OCI-M1 (cell line): ENCODE measurements around the gene PARD6B.
A peak's percentile ranks its signal among the peaks of the same experiment; 100 is the strongest.

Experiments used
- DNase-seq: peaks from one replicate; lab custom pipeline; 2025; lab: John Stamatoyannopoulos, UW

Gene PARD6B

GRCh38 chr20:50724112-50724725, 7.2 kb upstream of the PARD6B start:
- DNase-seq: no peak

DNA sequence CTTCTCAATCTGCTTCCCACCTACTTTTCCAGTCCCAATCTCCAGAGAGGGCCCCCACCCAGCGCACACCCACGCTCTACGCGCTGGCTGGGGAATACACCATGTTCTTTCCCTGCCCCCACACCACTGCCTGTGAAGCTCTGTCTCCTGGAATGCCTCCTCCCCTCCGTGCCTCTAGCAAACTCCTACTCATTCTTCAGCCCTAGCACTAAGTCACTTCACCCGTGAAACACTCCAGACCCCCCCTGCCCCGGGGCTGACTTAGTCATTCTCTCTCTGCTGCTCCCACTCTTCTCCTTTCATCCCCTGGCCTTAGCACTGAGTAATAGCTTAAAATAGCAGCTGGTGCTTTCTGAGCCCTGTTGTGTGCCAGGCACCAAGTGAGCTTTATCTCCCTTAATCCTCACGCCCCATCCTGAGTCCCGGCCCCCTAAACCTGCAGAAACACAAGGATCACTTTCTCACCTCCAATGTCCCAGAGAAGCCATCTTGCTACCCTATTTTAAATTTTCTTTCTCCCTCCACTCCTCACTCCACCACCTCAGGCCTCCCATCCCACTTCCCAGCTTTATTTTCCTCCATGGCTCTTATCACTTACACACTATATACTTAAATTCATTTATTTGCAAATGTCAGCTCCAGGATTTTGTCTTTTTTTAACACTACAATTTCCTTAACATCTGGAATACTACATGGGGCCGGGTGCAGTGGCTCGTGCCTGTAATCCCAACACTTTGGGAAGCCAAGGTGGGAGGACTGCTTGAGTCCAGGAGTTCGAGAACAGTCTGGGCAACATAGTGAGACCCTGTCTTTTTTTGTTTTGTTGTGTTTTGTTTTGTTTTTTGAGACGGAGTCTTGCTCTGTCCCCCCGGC, 6.3 kb upstream of the PARD6B start:
- no peak for DNase-seq

- no peak for DNase-seq
Observed at GRCh38 chr20:50725724-50726005, 5.7 kb upstream of the PARD6B start.

GRCh38 chr20:50726955-50727791, 4.2 kb upstream of the PARD6B start:
- DNase-seq: no peak

GRCh38 chr20:50727792-50728485, 3.4 kb upstream of the PARD6B start:
- no peak for DNase-seq

- no peak for DNase-seq
Observed at GRCh38 chr20:50728486-50728980, 2.8 kb upstream of the PARD6B start.

DNA sequence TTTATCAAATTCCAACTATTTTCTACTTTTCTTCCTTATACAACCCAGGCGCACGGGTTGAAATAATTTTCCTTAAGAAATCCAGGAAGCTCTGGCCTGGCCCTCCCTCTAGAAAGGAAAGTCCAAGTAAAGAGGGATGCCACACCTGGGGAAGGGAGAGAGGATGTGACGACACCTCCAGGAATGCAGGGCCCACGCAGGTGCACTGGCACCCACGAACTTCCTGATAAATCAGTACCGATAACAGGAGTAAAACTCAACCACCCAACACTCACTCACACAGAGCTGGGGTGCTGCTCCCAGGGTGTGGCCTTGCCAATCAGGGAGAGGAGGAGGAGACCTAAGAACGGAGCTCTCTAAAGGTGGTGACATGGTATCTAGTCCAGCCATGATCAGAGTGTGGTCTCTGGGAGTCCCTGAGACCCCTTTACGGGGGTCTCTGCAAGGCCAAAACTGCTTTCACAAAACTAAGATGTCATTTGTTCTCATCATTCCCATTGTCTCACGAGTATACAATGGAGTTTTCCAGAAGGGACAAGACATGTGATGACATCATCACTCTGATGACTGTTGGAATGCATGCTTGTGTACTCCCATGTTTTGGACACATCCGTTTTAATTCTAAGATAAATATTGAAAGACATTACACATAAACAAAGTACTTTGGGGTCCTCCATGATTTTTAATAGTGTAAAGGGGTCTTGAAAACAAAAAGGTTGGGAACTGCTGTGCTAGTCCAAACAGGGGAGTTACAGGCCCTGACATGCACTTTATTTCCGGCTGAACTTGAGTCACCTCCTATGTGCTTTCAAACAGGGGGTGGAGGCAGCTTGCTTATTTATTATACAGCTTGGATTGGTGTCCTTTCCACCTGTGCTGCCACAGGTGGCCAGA, 2.2 kb upstream of the PARD6B start:
- no peak for DNase-seq

DNA sequence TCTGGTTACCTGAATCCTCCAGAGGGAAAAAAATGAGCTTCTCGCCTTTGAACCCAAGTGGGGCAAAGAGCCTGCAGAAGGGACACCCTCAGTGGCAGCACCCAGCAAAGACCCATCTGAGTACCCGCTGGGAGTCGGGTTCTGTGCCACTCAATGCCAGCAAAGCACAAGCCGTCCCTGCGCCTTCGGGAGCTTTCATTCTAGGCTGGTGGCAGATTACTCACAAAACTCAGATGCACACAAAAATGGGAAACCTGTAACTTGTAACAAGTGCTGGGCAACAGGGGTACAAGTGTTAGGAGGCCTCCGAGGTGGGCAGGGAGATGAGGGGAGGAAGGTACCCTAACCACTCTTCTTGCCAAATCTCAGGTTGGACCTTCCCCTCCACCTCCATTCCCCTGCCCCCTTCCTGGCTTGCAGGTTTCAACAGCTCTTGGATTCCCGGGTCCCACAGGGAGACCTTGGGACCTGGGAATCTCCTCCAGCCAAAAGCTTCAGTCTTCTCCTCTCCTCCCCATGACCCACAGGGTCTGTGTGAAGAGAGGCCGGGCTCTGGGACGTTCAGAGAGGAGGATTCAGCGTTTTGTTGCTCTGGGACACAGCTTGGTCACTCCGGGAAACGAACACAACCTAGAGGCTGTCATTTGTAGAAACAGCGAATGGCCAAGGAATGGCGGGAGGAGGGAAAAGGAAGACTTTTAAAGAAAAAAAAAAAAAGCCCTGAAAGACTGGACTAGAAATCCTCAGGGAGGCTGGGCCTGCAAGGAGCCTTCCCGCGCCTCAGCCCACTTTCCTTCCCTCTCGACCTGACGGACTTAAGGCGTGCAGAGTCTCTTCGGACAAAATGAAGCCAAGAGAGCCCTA, 1.2 kb upstream of the PARD6B start:
- no peak for DNase-seq

DNA sequence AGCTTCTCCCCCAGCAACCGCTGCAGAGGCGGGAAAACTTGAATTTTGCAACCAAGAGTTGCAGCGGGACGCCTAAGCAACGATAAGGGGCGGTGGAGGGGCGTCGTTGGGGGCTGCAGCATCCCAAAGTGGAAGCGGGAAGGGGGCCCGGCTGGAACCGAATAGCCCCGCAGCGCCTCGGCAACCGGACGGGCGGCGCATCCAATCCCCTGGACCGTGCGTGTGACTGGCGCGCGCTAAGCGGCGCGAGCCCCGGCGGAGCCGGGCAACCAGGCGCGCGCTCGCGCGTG, 670 bp upstream of the PARD6B start:
- no peak for DNase-seq

- peak; percentile 35 for DNase-seq
Observed at GRCh38 chr20:50731930-50732690, 730 bp downstream of the PARD6B start.

DNA sequence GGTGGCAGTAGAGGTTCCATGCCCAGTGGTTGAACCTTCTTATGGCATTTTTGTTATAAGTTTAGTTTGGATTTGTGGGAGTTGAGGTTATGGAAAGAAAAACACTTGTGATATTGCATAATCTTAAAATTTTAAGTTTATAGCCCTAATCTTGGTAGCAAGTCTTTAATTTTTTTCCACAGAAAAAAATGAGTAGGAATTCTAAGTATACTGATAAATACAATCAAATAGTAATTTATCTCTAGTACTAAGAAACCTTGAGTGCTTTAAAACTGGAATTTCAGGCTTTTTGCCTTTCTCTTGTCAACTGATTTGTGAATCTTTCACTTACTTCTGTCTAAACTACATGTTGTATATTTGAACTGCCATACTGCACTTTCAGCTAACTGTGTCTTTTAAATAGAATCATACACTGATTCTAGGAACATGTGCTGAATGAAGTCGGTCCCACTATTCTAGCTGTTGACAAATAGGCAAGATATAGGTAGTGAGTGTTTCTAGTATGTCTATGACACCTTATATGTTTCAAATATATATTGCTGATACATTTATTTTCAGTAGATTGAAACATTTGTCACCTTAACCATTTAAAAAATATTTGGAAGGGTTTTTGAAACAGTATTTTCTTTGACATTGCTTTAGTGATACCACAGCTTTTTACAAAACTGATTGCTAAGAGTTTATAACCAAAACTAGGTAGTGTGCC, 2.4 kb downstream of the PARD6B start:
- no peak for DNase-seq

DNA sequence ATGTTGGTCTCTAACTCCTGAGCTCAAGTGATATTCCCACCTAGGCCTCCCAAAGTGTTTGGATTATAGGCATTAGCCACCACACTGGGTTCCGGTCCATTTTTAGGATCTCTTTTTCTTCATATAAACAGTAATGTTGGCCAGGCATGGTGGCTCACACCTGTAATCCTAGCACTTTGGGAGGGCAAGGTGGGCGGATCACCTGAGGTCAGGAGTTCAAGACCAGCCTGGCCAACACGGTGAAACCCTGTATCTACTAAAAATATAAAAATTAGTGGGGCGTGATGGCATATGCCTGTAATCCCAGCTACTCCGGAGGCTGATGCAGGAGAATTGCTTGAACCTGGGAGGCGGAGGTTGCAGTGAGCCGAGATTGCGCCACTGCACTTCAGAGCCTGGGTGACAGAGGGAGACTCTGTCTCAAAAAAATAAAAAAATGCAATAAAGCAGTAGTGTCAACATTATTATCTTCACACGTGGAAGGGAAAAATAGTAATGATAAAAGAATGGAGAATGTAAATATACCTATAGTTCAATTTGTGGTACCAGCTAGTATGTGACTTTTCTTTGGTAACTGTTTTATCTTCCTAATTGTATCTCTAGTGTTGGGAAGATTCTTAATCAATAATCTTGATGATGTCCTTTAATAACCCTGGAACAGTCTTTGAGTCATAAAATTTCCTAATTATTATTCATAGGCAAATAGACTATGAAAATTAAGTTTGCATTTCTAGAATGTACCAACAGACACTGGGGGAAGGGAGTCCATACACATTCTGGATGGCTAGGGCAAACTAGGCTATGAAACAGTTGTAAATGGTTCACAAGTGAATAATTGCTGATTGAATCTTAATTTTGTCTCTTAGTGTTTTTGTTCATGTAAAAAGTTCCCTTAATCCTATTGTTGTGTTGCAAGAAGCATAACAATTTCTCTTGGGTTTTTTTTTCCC, 3.6 kb downstream of the PARD6B start:
- no peak for DNase-seq

- peak; percentile 15 for DNase-seq
Observed at GRCh38 chr20:50735813-50736212, 4.4 kb downstream of the PARD6B start.

DNA sequence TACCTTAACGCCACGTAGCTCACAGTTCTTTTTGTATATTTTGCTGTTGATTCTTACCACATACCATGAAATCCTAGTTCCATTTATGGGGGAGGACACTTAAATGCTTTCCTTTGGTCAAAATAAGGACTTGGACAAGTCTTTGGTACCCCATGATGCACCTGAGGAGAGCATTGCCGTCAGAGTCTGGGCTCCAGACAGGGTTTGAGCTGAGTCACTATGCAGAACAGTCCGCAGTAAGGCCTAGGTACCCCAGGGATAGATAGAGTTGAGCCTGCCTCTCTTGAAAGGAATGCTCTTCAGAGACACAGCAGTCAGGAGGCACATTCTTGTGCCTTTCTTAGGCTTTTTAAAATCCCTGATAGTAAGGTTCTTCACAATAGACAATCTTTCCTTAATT, 6.0 kb downstream of the PARD6B start:
- no peak for DNase-seq

DNA sequence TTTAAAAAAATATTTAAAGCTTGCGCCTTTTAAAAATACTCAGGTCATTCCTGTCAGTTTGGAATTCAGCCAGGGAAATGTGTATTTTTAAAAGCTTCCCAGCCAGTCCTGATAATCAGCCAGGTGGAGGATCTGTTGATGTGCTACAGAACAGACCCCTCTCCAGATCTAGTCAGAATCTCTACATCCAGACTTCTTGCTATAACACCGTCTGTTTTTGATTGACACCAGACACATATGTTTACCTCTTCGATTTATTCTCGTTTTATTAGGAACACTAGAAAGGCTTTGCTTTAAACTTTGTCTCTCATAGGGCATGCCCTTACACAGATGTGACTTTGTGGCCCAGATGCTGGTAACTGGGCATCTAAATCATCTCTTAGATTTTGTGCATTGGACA, 11.7 kb downstream of the PARD6B start:
- DNase-seq: no peak

DNA sequence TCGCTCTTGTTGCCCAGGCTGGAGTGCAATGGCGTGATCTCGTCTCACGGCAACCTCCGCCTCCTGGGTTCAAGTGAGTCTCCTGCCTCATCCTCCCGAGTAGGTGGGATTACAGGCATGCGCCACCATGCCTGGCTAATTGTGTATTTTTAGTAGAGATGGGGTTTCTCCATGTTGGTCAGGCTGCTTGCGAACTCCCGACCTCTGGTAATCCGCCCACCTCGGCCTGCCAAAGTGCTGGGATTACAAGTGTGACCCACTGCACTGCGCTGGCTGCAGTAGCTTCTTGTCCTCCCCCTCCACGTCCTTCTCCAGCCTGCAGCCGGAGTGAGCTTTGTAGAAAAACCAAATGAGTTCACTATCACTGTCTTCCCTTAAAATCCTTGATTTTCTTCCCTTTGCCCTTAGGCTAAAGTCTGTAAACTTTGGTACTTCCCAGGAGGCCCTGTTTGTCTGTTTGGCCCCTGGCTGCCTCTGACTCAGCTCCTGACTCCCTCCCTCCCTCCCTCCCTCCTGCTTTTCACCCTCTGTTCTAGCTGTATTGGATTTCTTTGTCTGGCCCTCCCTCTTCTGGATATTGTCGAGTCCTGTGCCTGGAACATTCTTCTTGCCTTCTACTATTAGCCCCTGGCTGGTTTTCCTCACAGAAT, 12.9 kb downstream of the PARD6B start:
- DNase-seq: peak; percentile 54

GRCh38 chr20:50745634-50746137, 14.3 kb downstream of the PARD6B start:
- DNase-seq: no peak
